Hepatocyte (in vitro differentiated cells): ENCODE results near the gene CYP11A1. TPM values are rescaled to one million over a fixed set of nuclear protein-coding genes. Genes with fewer than 3 reads are reported as not detected.

Experiments
- DNase-seq: peaks from one replicate; pipeline ENCODE4 v3.0.0-alpha.2; 2016; ENCODE audit warnings: low spot score
- H2AFZ ChIP-seq: fragments of 200-600 bp; sonication (generic); 2 replicates; pipeline ENCODE4 v1.6.0; 2016; ENCODE audit warnings: antibody characterized with exemption, mild to moderate bottlenecking
- H3K27ac ChIP-seq: fragments of 200-600 bp; sonication (generic); 2 replicates; pipeline ENCODE4 v1.5.1; 2016; ENCODE audit warnings: mild to moderate bottlenecking
- H3K27me3 ChIP-seq: fragments of 200-600 bp; sonication (generic); 2 replicates; pipeline ENCODE4 v1.6.1; 2016
- H3K36me3 ChIP-seq: fragments of 200-600 bp; sonication (generic); replicated peaks from 2 replicates; pipeline ENCODE4 v1.5.1; 2016; ENCODE audit warnings: low read depth; ENCODE audit not compliant: insufficient read depth
- H3K4me1 ChIP-seq: fragments of 200-600 bp; sonication (generic); 2 replicates; pipeline ENCODE4 v1.5.1; 2016; ENCODE audit warnings: mild to moderate bottlenecking, moderate library complexity; ENCODE audit not compliant: insufficient read depth
- H3K4me2 ChIP-seq: fragments of 200-600 bp; sonication (generic); 2 replicates; pipeline ENCODE4 v1.6.0; 2016
- H3K4me3 ChIP-seq: fragments of 200-600 bp; sonication (generic); 2 replicates; pipeline ENCODE4 v1.5.1; 2016; ENCODE audit warnings: mild to moderate bottlenecking
- H3K79me2 ChIP-seq: fragments of 200-600 bp; sonication (generic); 2 replicates; pipeline ENCODE4 v1.6.0; 2017; ENCODE audit warnings: mild to moderate bottlenecking
- H3K9me2 ChIP-seq: fragments of 200-600 bp; sonication (generic); replicated peaks from 2 replicates; pipeline ENCODE4 v1.6.0; 2017; ENCODE audit warnings: mild to moderate bottlenecking; ENCODE audit not compliant: insufficient read depth
- H3K9me3 ChIP-seq: fragments of 200-600 bp; sonication (generic); 2 replicates; pipeline ENCODE4 v1.5.1; 2016; ENCODE audit warnings: low read depth, mild to moderate bottlenecking
- H4K20me1 ChIP-seq: fragments of 200-600 bp; sonication (generic); 2 replicates; pipeline ENCODE4 v1.6.0; 2016; ENCODE audit warnings: mild to moderate bottlenecking; ENCODE audit not compliant: insufficient read depth, poor library complexity, severe bottlenecking
- CTCF ChIP-seq: fragments of 200-600 bp; sonication (generic); IDR thresholded peaks from 2 replicates; pipeline ENCODE4 v1.5.1; 2016; ENCODE audit warnings: antibody characterized with exemption, mild to moderate bottlenecking; ENCODE audit not compliant: poor library complexity
- EZH2 ChIP-seq: fragments of 200-600 bp; sonication (generic); IDR thresholded peaks from 2 replicates; pipeline ENCODE4 v1.6.1; 2016; ENCODE audit warnings: antibody characterized with exemption, mild to moderate bottlenecking, borderline replicate concordance
- EZH2phosphoT487 ChIP-seq: fragments of 200-600 bp; sonication (generic); IDR thresholded peaks from one replicate; pipeline ENCODE4 v1.6.1; 2018; ENCODE audit warnings: antibody characterized with exemption, mild to moderate bottlenecking, low read depth, moderate library complexity; ENCODE audit not compliant: unreplicated experiment, severe bottlenecking
- WGBS: methylation state at CpG from one replicate; pipeline ENCODE4 v1.1.6; 2016; ENCODE audit warnings: low lambda C conversion rate; ENCODE audit errors: missing lambda C conversion rate; 5-methylcytosine and 5-hydroxymethylcytosine counted together
- polyA plus RNA-seq: library from polyadenylated mRNA; unstranded; fragments of >200 nt; fragmentation: Nextera tagmentation; extraction: Ambion mirVana; gene quantifications from 2 replicates; pipeline ENCODE4 v1.2.1, GENCODE V29; 2016
- total RNA-seq: library from RNA; depleted of rRNA; stranded (reverse); fragments of >200 nt; gene quantifications from 2 replicates; pipeline ENCODE4 v1.2.3, GENCODE V29; 2014

CYP11A1 gene
- total and polyA plus RNA-seq, 2 experiments from 2014 or later, result 0.80 to 2.6 TPM

- Histone ChIP-seq H3K27me3 (no peaks in the 10 kb centered on the region), H3K4me1 (peaks cover 35% of the 10 kb centered on the region), H3K79me2 (no peaks in the 10 kb centered on the region), H3K9me2 (no peaks in the 10 kb centered on the region), H3K27ac (peak overlapping the region; percentile 31), H3K4me3 (no peak overlapping the region), H3K4me2 (no peak overlapping the region), H4K20me1 (no peaks in the 10 kb centered on the region), H3K9me3 (no peaks in the 10 kb centered on the region), H3K36me3 (no peaks in the 10 kb centered on the region), H2AFZ (no peak overlapping the region)
- WGBS, result 59% methylated on average over 8 of the region's 8 CpGs
- TF ChIP-seq EZH2, result no peak
- TF ChIP-seq CTCF, result no peak
- TF ChIP-seq EZH2phosphoT487, result no peak
- no peak for DNase-seq
These were observed 47.7 kb downstream of the CYP11A1 start for GRCh38 chr15:74319596-74320351.

- TF ChIP-seq CTCF, result no peak
- TF ChIP-seq EZH2, result no peak
- TF ChIP-seq EZH2phosphoT487, result no peak
- Histone ChIP-seq H3K36me3 (no peaks in the 10 kb centered on the region), H3K4me3 (no peak overlapping the region), H3K9me2 (no peaks in the 10 kb centered on the region), H3K79me2 (no peaks in the 10 kb centered on the region), H3K27ac (peak overlapping the region; percentile 31), H3K27me3 (no peaks in the 10 kb centered on the region), H3K4me2 (no peak overlapping the region), H2AFZ (no peak overlapping the region), H4K20me1 (no peaks in the 10 kb centered on the region), H3K9me3 (no peaks in the 10 kb centered on the region), H3K4me1 (peaks cover 37% of the 10 kb centered on the region)
- no peak for DNase-seq
- 98% methylated on average over 5 of the region's 5 CpGs for WGBS
These were observed 48.3 kb downstream of the CYP11A1 start for GRCh38 chr15:74319138-74319460.

- H3K27me3 ChIP-seq, result no peaks in the 10 kb centered on the region
- WGBS, result 88% methylated on average over 6 of the region's 6 CpGs
- no peaks in the 10 kb centered on the region for H4K20me1 ChIP-seq
- no peaks in the 10 kb centered on the region for H3K36me3 ChIP-seq
- peak overlapping the region; percentile 37 for H3K4me2 ChIP-seq
- no peaks in the 10 kb centered on the region for H3K9me2 ChIP-seq
- H3K9me3 ChIP-seq, result no peaks in the 10 kb centered on the region
- TF ChIP-seq CTCF (no peak), EZH2phosphoT487 (no peak), EZH2 (no peak)
- H3K79me2 ChIP-seq, result no peaks in the 10 kb centered on the region
- peak overlapping the region; percentile 93 for H3K27ac ChIP-seq
- H3K4me1 ChIP-seq, result peaks cover 37% of the 10 kb centered on the region
- no peak overlapping the region for H2AFZ ChIP-seq
- DNase-seq, result no peak
- H3K4me3 ChIP-seq, result no peak overlapping the region
These were observed 48.9 kb downstream of the CYP11A1 start for GRCh38 chr15:74318376-74319137.
